GM18951 (cell line): ENCODE measurements around the gene ATCAY.
"Not testable (repeated sequence)": the region's sequence is repeated elsewhere in the genome, so short reads cannot be mapped to it uniquely, and the experiment has no call there.

Experiments
- POLR2A ChIP-seq: IDR thresholded peaks from 4 replicates; pipeline ENCODE4 v1.6.1; 2011; ENCODE audit warnings: mild to moderate bottlenecking; ENCODE audit not compliant: insufficient read length, insufficient read depth; ENCODE audit errors: extremely low read depth
- in situ Hi-C: fragments of 300-500 bp; cut with MboI; formaldehyde crosslinking; loops from one replicate; pipeline ENCODE4 v1.12.0; 2022; ENCODE audit warnings: low sequenced_read_pairs, mixed read lengths, inconsistent platforms; ENCODE audit not compliant: unreplicated experiment

ATCAY gene

GRCh38 chr19:3931041-3931440, 50.6 kb downstream of the ATCAY start:
- TF ChIP-seq POLR2A, result no peak
- in situ Hi-C loops, result no loop called here

- no peak for TF ChIP-seq POLR2A
- in situ Hi-C loops, result no loop called here
Measured at GRCh38 chr19:3932931-3933810, 52.7 kb downstream of the ATCAY start, which contains the start of gene NMRK2. NMRK2 (plus strand) TSS chr19:3933069; CDS start chr19:3933672, 603 bp downstream.

GRCh38 chr19:3936506-3937442, 56.3 kb downstream of the ATCAY start:
- TF ChIP-seq POLR2A, result no peak
- in situ Hi-C loops, result no loop called here

GRCh38 chr19:3938300-3938950, 57.9 kb downstream of the ATCAY start:
- in situ Hi-C loops, result not testable (repeated sequence)

GRCh38 chr19:3942790-3943409, 62.4 kb downstream of the ATCAY start:
- in situ Hi-C loops, result no loop called here
- TF ChIP-seq POLR2A, result no peak

GRCh38 chr19:3944018-3944721, 63.7 kb downstream of the ATCAY start:
- in situ Hi-C loops, result no loop called here
- no peak for TF ChIP-seq POLR2A

GRCh38 chr19:3945838-3946237, 65.4 kb downstream of the ATCAY start:
- TF ChIP-seq POLR2A, result no peak
- in situ Hi-C loops, result no loop called here

- in situ Hi-C loops, result not testable (repeated sequence)
Measured at GRCh38 chr19:3947316-3947933, 66.9 kb downstream of the ATCAY start.

GRCh38 chr19:3949294-3949693, 68.8 kb downstream of the ATCAY start:
- in situ Hi-C loops, result no loop called here

GRCh38 chr19:3949997-3950859, 69.7 kb downstream of the ATCAY start:
- no peak for TF ChIP-seq POLR2A
- in situ Hi-C loops, result no loop called here

More at GRCh38 chr19:3949294-3949693, 68.8 kb downstream of the ATCAY start:
- TF ChIP-seq POLR2A, result no peak
